Measurements from ENCODE around the gene SCO1.

The SCO1 gene

GRCh38 chr17:10687499-10687898 is 9.8 kb downstream of the SCO1 start:
- no peak for TF ChIP-seq GATA3 (IDR thresholded peaks at IDR 0.05; ENCODE audit: low read depth, low read length)
- TF ChIP-seq GATA2 (IDR thresholded peaks at IDR 0.05; ENCODE audit: low read depth, low read length), result no peak

- TF ChIP-seq GATA3 (IDR thresholded peaks at IDR 0.05; ENCODE audit: low read depth, low read length) (no peak), GATA2 (IDR thresholded peaks at IDR 0.05; ENCODE audit: low read depth, low read length) (no peak)
Measured at GRCh38 chr17:10683853-10684252, 13.5 kb downstream of the SCO1 start.

DNA sequence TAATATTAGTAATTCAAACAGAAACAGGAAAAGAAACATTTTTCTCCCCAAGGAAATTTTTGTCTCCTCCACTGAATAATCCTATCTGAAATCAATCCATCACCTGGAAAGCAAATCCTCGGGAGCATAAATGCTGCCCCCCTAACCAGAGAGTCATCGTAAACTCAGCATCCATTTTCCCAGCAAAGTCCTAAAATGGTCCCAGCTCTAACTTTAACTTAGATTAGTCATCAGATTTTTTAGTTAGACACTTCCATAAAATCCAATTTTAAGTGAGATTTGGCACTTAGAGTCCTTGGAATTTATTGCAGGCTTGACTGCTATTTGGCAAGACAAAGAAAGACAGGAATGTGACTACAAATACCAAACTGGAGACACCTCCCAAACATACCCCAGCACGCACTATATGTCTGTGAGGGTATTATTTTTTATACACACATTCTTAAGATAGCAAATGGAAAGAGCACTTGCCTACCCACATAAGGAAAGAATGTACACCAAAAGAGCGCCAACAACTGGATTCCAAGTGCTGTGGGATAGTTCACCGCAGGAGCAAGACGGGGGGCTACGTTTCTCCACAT is 15.4 kb downstream of the SCO1 start:
- no peak for TF ChIP-seq GATA3 (IDR thresholded peaks at IDR 0.05; ENCODE audit: low read depth, low read length)
- no peak for TF ChIP-seq GATA2 (IDR thresholded peaks at IDR 0.05; ENCODE audit: low read depth, low read length)

GRCh38 chr17:10674704-10675103 is 22.6 kb downstream of the SCO1 start:
- TF ChIP-seq GATA3 (IDR thresholded peaks at IDR 0.05; ENCODE audit: low read depth, low read length), result no peak
- TF ChIP-seq GATA2 (IDR thresholded peaks at IDR 0.05; ENCODE audit: low read depth, low read length), result no peak

DNA sequence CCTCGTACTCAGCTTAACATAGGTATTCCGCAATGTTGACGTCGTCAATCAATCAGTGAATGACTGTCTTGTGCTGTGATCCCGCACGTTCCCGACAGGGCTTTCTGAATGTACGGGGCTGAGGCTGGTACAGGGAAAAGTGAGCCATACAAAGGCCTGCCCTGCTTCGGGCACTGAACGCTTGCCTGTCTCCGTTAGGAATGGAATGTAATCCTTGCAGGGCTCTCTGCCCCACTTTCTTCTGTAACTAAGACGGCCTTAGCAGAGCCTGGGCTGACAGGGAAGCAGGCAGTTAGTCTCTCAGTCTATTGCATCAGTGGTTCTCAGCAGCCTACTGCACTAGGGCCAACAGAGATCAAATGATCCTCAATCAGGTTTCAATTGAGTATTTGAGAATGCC is 24.0 kb downstream of the SCO1 start:
- TF ChIP-seq GATA2 (IDR thresholded peaks at IDR 0.05; ENCODE audit: low read depth, low read length) (no peak), GATA3 (IDR thresholded peaks at IDR 0.05; ENCODE audit: low read depth, low read length) (no peak)

DNA sequence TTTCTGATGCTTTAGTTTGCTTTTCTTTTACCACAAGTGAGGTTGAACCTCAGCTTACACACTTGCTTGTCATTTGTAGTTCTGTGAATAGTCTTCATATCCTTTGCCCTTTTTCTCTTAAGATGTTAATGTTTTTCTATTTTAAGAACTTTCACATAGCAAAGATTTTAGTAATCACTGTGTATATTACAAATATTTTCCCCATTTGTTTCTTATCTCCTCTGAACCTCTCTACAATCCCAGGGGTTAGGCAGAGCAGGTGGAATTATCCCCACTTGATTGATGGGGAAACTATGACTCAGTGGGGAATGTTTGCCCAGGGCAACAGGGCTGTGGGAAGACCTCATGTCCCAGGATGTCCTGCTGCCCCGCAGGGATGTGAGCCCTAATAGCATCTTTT is 28.6 kb downstream of the SCO1 start:
- TF ChIP-seq GATA2 (IDR thresholded peaks at IDR 0.05; ENCODE audit: low read depth, low read length), result no peak
- no peak for TF ChIP-seq GATA3 (IDR thresholded peaks at IDR 0.05; ENCODE audit: low read depth, low read length)

GRCh38 chr17:10666906-10667305 is 30.4 kb downstream of the SCO1 start:
- no peak for TF ChIP-seq GATA3 (IDR thresholded peaks at IDR 0.05; ENCODE audit: low read depth, low read length)
- TF ChIP-seq GATA2 (IDR thresholded peaks at IDR 0.05; ENCODE audit: low read depth, low read length), result no peak

- no peak for TF ChIP-seq GATA2 (IDR thresholded peaks at IDR 0.05; ENCODE audit: low read depth, low read length)
- no peak for TF ChIP-seq GATA3 (IDR thresholded peaks at IDR 0.05; ENCODE audit: low read depth, low read length)
Measured at GRCh38 chr17:10664571-10664970, 32.8 kb downstream of the SCO1 start.

DNA sequence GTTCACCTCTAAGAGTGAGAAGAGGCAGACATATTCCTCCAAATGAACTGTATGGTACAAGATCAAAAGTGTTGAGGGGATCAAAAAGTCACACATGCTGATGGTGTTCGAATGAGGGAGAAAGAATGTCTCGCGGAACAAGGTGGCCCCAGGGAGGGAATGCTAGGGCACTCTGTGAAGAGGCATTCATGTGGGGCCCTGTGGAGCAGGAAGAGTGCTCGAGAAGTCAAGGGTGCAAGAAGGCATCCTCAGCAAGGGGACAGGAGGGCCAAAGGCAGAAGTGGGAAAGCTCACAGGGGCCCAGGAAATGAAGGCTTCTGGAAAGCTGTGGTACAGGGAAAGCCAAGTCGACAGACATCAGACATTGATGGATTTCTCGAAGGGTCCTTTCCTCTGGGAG is 34.1 kb downstream of the SCO1 start:
- no peak for TF ChIP-seq GATA2 (IDR thresholded peaks at IDR 0.05; ENCODE audit: low read depth, low read length)
- TF ChIP-seq GATA3 (IDR thresholded peaks at IDR 0.05; ENCODE audit: low read depth, low read length), result no peak

- no peak for TF ChIP-seq GATA3 (IDR thresholded peaks at IDR 0.05; ENCODE audit: low read depth, low read length)
- TF ChIP-seq GATA2 (IDR thresholded peaks at IDR 0.05; ENCODE audit: low read depth, low read length), result no peak
Measured at GRCh38 chr17:10661437-10661836, 35.9 kb downstream of the SCO1 start.

- TF ChIP-seq GATA2 (IDR thresholded peaks at IDR 0.05; ENCODE audit: low read depth, low read length) (no peak), GATA3 (IDR thresholded peaks at IDR 0.05; ENCODE audit: low read depth, low read length) (no peak)
Measured at GRCh38 chr17:10657879-10658278, 39.5 kb downstream of the SCO1 start.

- TF ChIP-seq GATA2 (IDR thresholded peaks at IDR 0.05; ENCODE audit: low read depth, low read length) (no peak), GATA3 (IDR thresholded peaks at IDR 0.05; ENCODE audit: low read depth, low read length) (no peak)
Measured at GRCh38 chr17:10657148-10657547, 40.2 kb downstream of the SCO1 start, which contains the start of gene MYH3. Gene MYH3 (minus strand): TSS chr17:10657309. CDS start chr17:10655064, 2,245 bp downstream.

- TF ChIP-seq GATA3 (IDR thresholded peaks at IDR 0.05; ENCODE audit: low read depth, low read length) (no peak), GATA2 (IDR thresholded peaks at IDR 0.05; ENCODE audit: low read depth, low read length) (no peak)
Measured at GRCh38 chr17:10653987-10654386, 43.3 kb downstream of the SCO1 start.

- TF ChIP-seq GATA2 (IDR thresholded peaks at IDR 0.05; ENCODE audit: low read depth, low read length) (no peak), GATA3 (IDR thresholded peaks at IDR 0.05; ENCODE audit: low read depth, low read length) (no peak)
Measured at GRCh38 chr17:10652984-10653659, 44.2 kb downstream of the SCO1 start.

DNA sequence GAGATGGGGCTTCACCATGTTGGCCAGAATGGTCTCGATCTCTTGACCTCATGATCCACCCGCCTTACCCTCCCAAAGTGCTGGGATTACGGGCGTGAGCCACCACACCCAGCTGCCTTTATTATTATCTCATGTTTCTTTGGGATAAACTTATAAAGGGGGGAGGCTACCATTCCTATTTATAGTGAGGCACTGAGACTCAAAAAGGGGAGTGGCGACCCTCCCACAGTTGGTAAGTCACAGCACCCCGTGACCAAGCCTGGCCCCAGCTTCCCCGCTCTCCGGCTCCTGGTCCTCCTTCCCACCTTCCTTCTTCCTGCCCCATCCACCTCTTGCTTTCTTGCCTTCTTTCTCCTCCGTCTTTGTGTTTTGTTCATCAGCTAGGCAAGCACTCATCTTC is 45.4 kb downstream of the SCO1 start:
- TF ChIP-seq GATA2 (IDR thresholded peaks at IDR 0.05; ENCODE audit: low read depth, low read length) (no peak), GATA3 (IDR thresholded peaks at IDR 0.05; ENCODE audit: low read depth, low read length) (no peak)
